SH-SY5Y (cell line): Measurements from ENCODE around the gene TRPC5OS.

ENCODE experiments used
- GATA2 ChIP-seq: IDR thresholded peaks from 2 replicates; pipeline ENCODE4 v1.6.1; 2011; ENCODE audit warnings: mild to moderate bottlenecking, low read depth, low read length
- GATA3 ChIP-seq: IDR thresholded peaks from 2 replicates; pipeline ENCODE4 v1.6.1; 2011; ENCODE audit warnings: low read depth, mild to moderate bottlenecking, low read length, moderate library complexity

- TF ChIP-seq GATA2 = no peak
- no peak for TF ChIP-seq GATA3
Observed at GRCh38 chrX:111875881-111876280, at the start of gene TRPC5OS.
